ENCODE data around the gene CSRNP2.

GRCh38 chr12:51075390-51075789 is 8.0 kb downstream of the CSRNP2 start:
- TF ChIP-seq CTCF (conservative IDR thresholded peaks at IDR 0.05; ENCODE audit: low read length) = no peak
- no peak for TF ChIP-seq EZH2phosphoT487 (IDR thresholded peaks at IDR 0.05; ENCODE audit: borderline replicate concordance, low read depth, low read length)

Measured in OCI-LY7 (cell line).